ENCODE results near the gene LRP6. TPM values are rescaled to one million over a fixed set of nuclear protein-coding genes. Genes with fewer than 3 reads are reported as not detected.

Gene LRP6
- total and polyA plus RNA-seq, 5 donors from 2014 or later: 0.76 to 1.4 (median 1.3) TPM; not detected in 2

DNA sequence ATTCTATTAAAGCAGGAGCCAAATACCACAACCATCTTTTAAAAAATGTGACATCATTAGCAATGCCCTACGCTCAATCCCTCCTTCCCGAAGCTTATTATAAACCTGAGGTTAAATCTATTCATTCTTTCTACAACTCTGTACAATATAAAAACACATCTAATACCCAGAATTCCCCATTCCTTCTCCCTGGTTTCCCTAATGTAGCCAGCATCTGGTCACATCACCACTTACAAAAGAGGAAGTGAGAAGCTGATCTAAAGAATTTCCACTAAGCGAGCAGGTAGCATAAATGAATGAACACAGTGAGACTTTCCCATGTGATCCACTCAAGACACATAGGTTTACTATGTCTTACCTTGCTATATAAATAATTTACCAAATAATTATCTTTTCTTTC lies 90.4 kb downstream of the LRP6 start:
- DNase-seq (no peak), ATAC-seq (ENCODE audit: low read depth in 2 of 2) (no peak)
- Histone ChIP-seq H3K27me3 (ENCODE audit: control insufficient read depth, insufficient read depth, low read length) (peaks cover 14% of the 10 kb centered on the region), H3K9me3 (ENCODE audit: control insufficient read depth in 2 of 2, low read length in 2 of 2) (no peaks in the 10 kb centered on the region), H3K4me1 (ENCODE audit: control insufficient read depth, insufficient read depth, low read length, poor library complexity, severe bottlenecking) (no peaks in the 10 kb centered on the region), H3K27ac (ENCODE audit: insufficient read depth, low read length, poor library complexity, severe bottlenecking) (no peak overlapping the region), H3K4me3 (ENCODE audit: low read depth, low read length) (no peak overlapping the region), H3K36me3 (ENCODE audit: control insufficient read depth, insufficient read depth, low read length) (no peaks in the 10 kb centered on the region)
- peaks cover 0 to 4% (median 0%) of the 10 kb centered on the region in 7 donors for H3K9me3 Mint-ChIP-seq
- no peaks in the 10 kb centered on the region for H3K36me3 Mint-ChIP-seq
- peaks cover 0 to 9% (median 6%) of the 10 kb centered on the region in 4 donors for H3K4me1 Mint-ChIP-seq
- H3K4me3 Mint-ChIP-seq: no peak overlapping the region
- peaks cover 63% of the 10 kb centered on the region for H3K27me3 Mint-ChIP-seq
- H3K27ac Mint-ChIP-seq: no peak overlapping the region

GRCh38 chr12:12171991-12172511 lies 94.8 kb downstream of the LRP6 start:
- DNase-seq: peak in 1 of 3 donors; percentile 38

DNA sequence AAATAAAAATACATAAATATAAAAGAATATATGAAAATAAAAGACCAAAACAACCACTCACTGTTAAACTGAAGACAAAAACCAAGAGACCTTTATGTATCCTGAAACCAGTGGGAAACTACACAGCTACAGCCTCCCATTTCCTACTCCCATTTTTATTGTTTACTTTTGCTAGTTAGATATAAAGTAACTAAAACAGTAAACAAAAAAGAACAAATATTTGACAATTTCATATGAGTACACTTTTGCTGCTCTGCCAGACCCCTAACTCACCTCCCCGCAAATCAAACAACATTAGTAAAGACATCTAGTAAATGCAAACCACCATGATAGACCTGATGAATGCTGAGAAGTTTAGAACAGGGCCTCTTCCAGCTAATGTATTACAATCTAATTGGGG lies 99.0 kb downstream of the LRP6 start:
- no peak overlapping the region for H3K4me3 ChIP-seq (ENCODE audit: low read depth, low read length)
- Mint-ChIP-seq H3K36me3 (no peaks in the 10 kb centered on the region), H3K27ac (no peak overlapping the region), H3K4me3 (no peak overlapping the region), H3K27me3 (peaks cover 30% of the 10 kb centered on the region), H3K4me1 (peaks cover 0 to 9% (median 6%) of the 10 kb centered on the region in 4 donors), H3K9me3 (no peaks in the 10 kb centered on the region)
- no peak overlapping the region for H3K27ac ChIP-seq (ENCODE audit: insufficient read depth, low read length, poor library complexity, severe bottlenecking)
- no peaks in the 10 kb centered on the region for H3K4me1 ChIP-seq (ENCODE audit: control insufficient read depth, insufficient read depth, low read length, poor library complexity, severe bottlenecking)
- H3K27me3 ChIP-seq (ENCODE audit: control insufficient read depth, insufficient read depth, low read length): peaks cover 10% of the 10 kb centered on the region
- H3K9me3 ChIP-seq (ENCODE audit: control insufficient read depth in 2 of 2, low read length in 2 of 2): no peaks in the 10 kb centered on the region
- ATAC-seq (ENCODE audit: low read depth in 2 of 2): no peak
- no peak for DNase-seq
- no peaks in the 10 kb centered on the region for H3K36me3 ChIP-seq (ENCODE audit: control insufficient read depth, insufficient read depth, low read length)

More at GRCh38 chr12:12171991-12172511, 94.8 kb downstream of the LRP6 start:
- H3K9me3 Mint-ChIP-seq: no peaks in the 10 kb centered on the region
- Histone ChIP-seq H3K27ac (ENCODE audit: insufficient read depth, low read length, poor library complexity, severe bottlenecking) (no peak overlapping the region), H3K27me3 (ENCODE audit: control insufficient read depth, insufficient read depth, low read length) (peaks cover 4% of the 10 kb centered on the region), H3K4me3 (ENCODE audit: low read depth, low read length) (no peak overlapping the region), H3K4me1 (ENCODE audit: control insufficient read depth, insufficient read depth, low read length, poor library complexity, severe bottlenecking) (no peaks in the 10 kb centered on the region), H3K9me3 (ENCODE audit: control insufficient read depth in 2 of 2, low read length in 2 of 2) (no peaks in the 10 kb centered on the region), H3K36me3 (ENCODE audit: control insufficient read depth, insufficient read depth, low read length) (no peaks in the 10 kb centered on the region)
- H3K4me1 Mint-ChIP-seq: peaks cover 0 to 9% (median 6%) of the 10 kb centered on the region in 4 donors
- no peaks in the 10 kb centered on the region for H3K36me3 Mint-ChIP-seq
- H3K4me3 Mint-ChIP-seq: no peak overlapping the region
- H3K27me3 Mint-ChIP-seq: peaks cover 41% of the 10 kb centered on the region
- ATAC-seq (ENCODE audit: low read depth in 2 of 2): peak in 1 of 2 donors; percentile 34
- H3K27ac Mint-ChIP-seq: peak overlapping the region in 1 of 3 donors; percentile 60

DNA sequence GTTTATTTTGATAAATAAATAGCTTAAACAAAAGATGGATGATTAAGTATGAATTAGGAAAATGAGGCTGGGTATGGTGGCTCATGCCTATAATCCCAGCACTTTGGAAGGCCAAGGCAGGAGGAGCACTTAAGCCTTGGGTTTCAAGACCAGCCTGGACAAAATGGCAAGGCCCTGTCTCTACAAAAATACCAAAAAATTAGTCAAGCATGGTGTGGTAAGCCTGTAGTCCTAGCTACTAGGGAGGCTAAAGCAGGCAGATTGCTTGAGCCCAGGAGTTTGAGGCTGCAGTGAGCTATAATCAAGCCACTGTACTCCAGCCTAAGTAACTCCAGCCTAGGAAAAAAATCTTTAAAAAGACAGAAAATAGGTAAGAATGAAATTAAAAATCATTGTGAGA lies 100.1 kb downstream of the LRP6 start:
- Mint-ChIP-seq H3K36me3 (no peaks in the 10 kb centered on the region), H3K4me3 (no peak overlapping the region), H3K27me3 (peaks cover 19% of the 10 kb centered on the region), H3K27ac (no peak overlapping the region), H3K9me3 (no peaks in the 10 kb centered on the region), H3K4me1 (peaks cover 0 to 3% (median under 1%) of the 10 kb centered on the region in 4 donors)
- H3K36me3 ChIP-seq (ENCODE audit: control insufficient read depth, insufficient read depth, low read length): no peaks in the 10 kb centered on the region
- H3K27ac ChIP-seq (ENCODE audit: insufficient read depth, low read length, poor library complexity, severe bottlenecking): no peak overlapping the region
- H3K4me1 ChIP-seq (ENCODE audit: control insufficient read depth, insufficient read depth, low read length, poor library complexity, severe bottlenecking): no peaks in the 10 kb centered on the region
- DNase-seq (no peak), ATAC-seq (ENCODE audit: low read depth in 2 of 2) (no peak)
- H3K9me3 ChIP-seq (ENCODE audit: control insufficient read depth in 2 of 2, low read length in 2 of 2): no peaks in the 10 kb centered on the region
- peaks cover 10% of the 10 kb centered on the region for H3K27me3 ChIP-seq (ENCODE audit: control insufficient read depth, insufficient read depth, low read length)
- no peak overlapping the region for H3K4me3 ChIP-seq (ENCODE audit: low read depth, low read length)

DNA sequence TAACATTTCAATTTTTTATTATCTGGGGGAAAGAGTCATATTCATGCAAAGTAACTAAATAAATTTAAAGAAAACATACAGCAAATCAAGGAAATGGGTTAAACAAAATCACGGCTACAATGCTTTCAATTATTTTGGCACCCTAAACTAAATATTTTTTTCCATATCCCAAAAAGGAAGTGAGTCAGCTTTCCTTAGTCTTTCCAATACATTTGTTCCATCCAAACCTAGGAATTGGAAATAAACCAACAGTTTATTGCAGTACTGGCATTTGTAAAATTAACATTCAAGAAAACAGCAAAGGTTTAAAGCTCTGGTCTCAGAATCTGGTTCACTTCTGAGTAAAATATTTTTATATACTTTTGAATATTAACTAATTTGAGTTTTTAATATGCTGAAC lies 106.9 kb downstream of the LRP6 start:
- Mint-ChIP-seq H3K27me3 (peaks cover 6% of the 10 kb centered on the region), H3K4me3 (no peak overlapping the region), H3K9me3 (peaks cover 0 to 3% (median 0%) of the 10 kb centered on the region in 7 donors), H3K4me1 (no peaks in the 10 kb centered on the region), H3K36me3 (no peaks in the 10 kb centered on the region), H3K27ac (no peak overlapping the region)
- DNase-seq (no peak), ATAC-seq (ENCODE audit: low read depth in 2 of 2) (no peak)
- Histone ChIP-seq H3K4me1 (ENCODE audit: control insufficient read depth, insufficient read depth, low read length, poor library complexity, severe bottlenecking) (no peaks in the 10 kb centered on the region), H3K36me3 (ENCODE audit: control insufficient read depth, insufficient read depth, low read length) (no peaks in the 10 kb centered on the region), H3K27ac (ENCODE audit: insufficient read depth, low read length, poor library complexity, severe bottlenecking) (no peak overlapping the region), H3K4me3 (ENCODE audit: low read depth, low read length) (no peak overlapping the region), H3K27me3 (ENCODE audit: control insufficient read depth, insufficient read depth, low read length) (no peaks in the 10 kb centered on the region), H3K9me3 (ENCODE audit: control insufficient read depth in 2 of 2, low read length in 2 of 2) (no peaks in the 10 kb centered on the region)

- Mint-ChIP-seq H3K4me3 (no peak overlapping the region), H3K36me3 (no peaks in the 10 kb centered on the region), H3K9me3 (peaks cover 0 to 3% (median 0%) of the 10 kb centered on the region in 7 donors), H3K4me1 (no peaks in the 10 kb centered on the region), H3K27me3 (peaks cover 5% of the 10 kb centered on the region), H3K27ac (no peak overlapping the region)
- DNase-seq (no peak), ATAC-seq (ENCODE audit: low read depth in 2 of 2) (no peak)
- Histone ChIP-seq H3K27ac (ENCODE audit: insufficient read depth, low read length, poor library complexity, severe bottlenecking) (no peak overlapping the region), H3K27me3 (ENCODE audit: control insufficient read depth, insufficient read depth, low read length) (no peaks in the 10 kb centered on the region), H3K4me3 (ENCODE audit: low read depth, low read length) (no peak overlapping the region), H3K9me3 (ENCODE audit: control insufficient read depth in 2 of 2, low read length in 2 of 2) (no peaks in the 10 kb centered on the region), H3K4me1 (ENCODE audit: control insufficient read depth, insufficient read depth, low read length, poor library complexity, severe bottlenecking) (no peaks in the 10 kb centered on the region), H3K36me3 (ENCODE audit: control insufficient read depth, insufficient read depth, low read length) (no peaks in the 10 kb centered on the region)
Measured at GRCh38 chr12:12158858-12159257, 108.0 kb downstream of the LRP6 start.

DNA sequence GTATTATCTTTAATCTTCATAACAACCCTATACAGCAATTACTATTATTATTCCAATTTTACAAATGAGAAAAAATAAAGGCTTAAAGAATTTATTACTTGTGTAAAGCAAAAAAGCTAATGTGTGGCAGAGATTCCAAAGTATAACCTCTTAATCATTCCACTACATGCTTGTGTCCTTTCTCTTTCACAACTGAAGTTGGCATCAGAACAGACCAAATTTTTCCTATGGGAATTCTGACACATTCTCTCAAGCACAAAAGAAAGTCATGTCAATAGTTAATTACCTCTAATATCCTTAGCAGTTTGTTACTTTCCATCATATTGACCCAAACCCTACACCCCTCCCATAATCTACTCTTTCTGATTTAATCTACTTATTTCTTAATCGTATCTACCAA lies 109.4 kb downstream of the LRP6 start:
- Histone ChIP-seq H3K27me3 (ENCODE audit: control insufficient read depth, insufficient read depth, low read length) (no peaks in the 10 kb centered on the region), H3K27ac (ENCODE audit: insufficient read depth, low read length, poor library complexity, severe bottlenecking) (no peak overlapping the region), H3K9me3 (ENCODE audit: control insufficient read depth in 2 of 2, low read length in 2 of 2) (no peaks in the 10 kb centered on the region), H3K4me1 (ENCODE audit: control insufficient read depth, insufficient read depth, low read length, poor library complexity, severe bottlenecking) (no peaks in the 10 kb centered on the region), H3K36me3 (ENCODE audit: control insufficient read depth, insufficient read depth, low read length) (no peaks in the 10 kb centered on the region), H3K4me3 (ENCODE audit: low read depth, low read length) (no peak overlapping the region)
- Mint-ChIP-seq H3K9me3 (peaks cover 0 to 3% (median 0%) of the 10 kb centered on the region in 7 donors), H3K4me1 (no peaks in the 10 kb centered on the region), H3K36me3 (no peaks in the 10 kb centered on the region), H3K4me3 (no peak overlapping the region), H3K27ac (no peak overlapping the region), H3K27me3 (peaks cover 5% of the 10 kb centered on the region)
- DNase-seq: no peak
- no peak for ATAC-seq (ENCODE audit: low read depth in 2 of 2)

DNA sequence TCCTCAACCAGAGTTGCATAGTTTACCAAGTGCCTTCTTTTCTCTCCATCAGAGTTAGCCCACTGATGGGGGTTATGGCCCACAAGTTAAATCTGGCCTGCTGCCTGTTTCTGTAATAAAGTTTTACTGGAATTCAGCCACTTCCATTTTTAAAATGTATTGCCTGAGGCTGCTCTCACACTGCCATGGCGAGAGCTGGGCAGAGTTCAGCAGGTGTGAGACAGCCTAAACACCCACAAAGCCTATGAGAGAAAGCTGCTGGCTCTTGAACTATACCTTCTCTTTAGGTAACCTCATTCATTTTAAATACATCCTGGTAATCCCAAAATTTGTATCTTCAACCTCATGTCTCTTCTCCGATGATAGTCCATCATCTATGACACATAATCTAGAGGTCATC lies 110.0 kb downstream of the LRP6 start:
- DNase-seq (no peak), ATAC-seq (ENCODE audit: low read depth in 2 of 2) (no peak)
- no peaks in the 10 kb centered on the region for H3K4me1 ChIP-seq (ENCODE audit: control insufficient read depth, insufficient read depth, low read length, poor library complexity, severe bottlenecking)
- peaks cover 5% of the 10 kb centered on the region for H3K27me3 Mint-ChIP-seq
- H3K27ac Mint-ChIP-seq: peak overlapping the region in 1 of 3 donors; percentile 8
- no peak overlapping the region for H3K4me3 Mint-ChIP-seq
- H3K4me1 Mint-ChIP-seq: no peaks in the 10 kb centered on the region
- no peaks in the 10 kb centered on the region for H3K9me3 ChIP-seq (ENCODE audit: control insufficient read depth in 2 of 2, low read length in 2 of 2)
- no peaks in the 10 kb centered on the region for H3K27me3 ChIP-seq (ENCODE audit: control insufficient read depth, insufficient read depth, low read length)
- H3K4me3 ChIP-seq (ENCODE audit: low read depth, low read length): no peak overlapping the region
- no peaks in the 10 kb centered on the region for H3K36me3 ChIP-seq (ENCODE audit: control insufficient read depth, insufficient read depth, low read length)
- H3K36me3 Mint-ChIP-seq: no peaks in the 10 kb centered on the region
- peaks cover 0 to 3% (median 0%) of the 10 kb centered on the region in 7 donors for H3K9me3 Mint-ChIP-seq
- no peak overlapping the region for H3K27ac ChIP-seq (ENCODE audit: insufficient read depth, low read length, poor library complexity, severe bottlenecking)

Measured in CD4-positive, CD25-positive, alpha-beta regulatory T cell (primary cell).